Measurements from ENCODE around the gene SSH2. TPM values are rescaled to one million over a fixed set of nuclear protein-coding genes. Genes with fewer than 3 reads are reported as not detected.
A peak's percentile ranks its signal among the peaks of the same experiment; 100 is the strongest.

The SSH2 gene
- total and polyA plus RNA-seq, 9 of the 15 experiments (the other 6 are each of a cell fraction or from before 2014, with no cell fraction given), result 3.9 to 16.1 (median 10.2) TPM

- TF ChIP-seq MNT (conservative IDR thresholded peaks at IDR 0.05) (peak; percentile 88 to 93), ARID4B (CRISPR knock-in tag; IDR thresholded peaks at IDR 0.05) (peak; percentile 79; the same call in 1 of the 2 replicates), SMAD2 (IDR thresholded peaks at IDR 0.05; ENCODE audit: low read depth, low read length) (no peak), FOSL1 (tag; conservative IDR thresholded peaks at IDR 0.05) (no peak), HNRNPLL (IDR thresholded peaks at IDR 0.05; ENCODE audit: low read depth, low read length, poor library complexity, severe bottlenecking) (no peak), ZHX1 (conservative IDR thresholded peaks at IDR 0.05; ENCODE audit: low read length) (0 out of 2 replicates have a peak, but pooled peaks have one; percentile 61), MYC (IDR thresholded peaks at IDR 0.05; ENCODE audit: low read depth, low read length) (peak; percentile 75), MYC (CRISPR knock-in tag; IDR thresholded peaks at IDR 0.05; ENCODE audit: borderline replicate concordance, low read depth) (no peak), CC2D1A (IDR thresholded peaks at IDR 0.05) (0 out of 2 replicates have a peak, but pooled peaks have one; percentile 11), TOE1 (IDR thresholded peaks at IDR 0.05; ENCODE audit: borderline replicate concordance) (0 out of 2 replicates have a peak, but pooled peaks have one; percentile 30), TOE1 (CRISPR knock-in tag; IDR thresholded peaks at IDR 0.05; ENCODE audit: borderline replicate concordance, low read depth) (no peak), RBBP5 (IDR thresholded peaks at IDR 0.05; ENCODE audit: borderline replicate concordance, insufficient read depth, low read length, poor library complexity, severe bottlenecking) (peak; percentile 4), RBFOX2 (IDR thresholded peaks at IDR 0.05; ENCODE audit: low read depth, low read length) (peak; percentile 44; the same call in 1 of the 2 replicates), CBFA2T2 (conservative IDR thresholded peaks at IDR 0.05) (no peak)
Measured at GRCh38 chr17:29591146-29591736, 338.8 kb downstream of the SSH2 start (continued).
